GM19468 (cell line): ENCODE measurements around the gene CRIP2.

ENCODE experiments used
- ATAC-seq: cut with Tn5 transposase; IDR thresholded peaks from one replicate; pipeline ENCODE4 v1.9.1; 2021; ENCODE audit warnings: mild to moderate bottlenecking, moderate library complexity, moderate number of reproducible peaks; ENCODE audit not compliant: unreplicated experiment; ENCODE audit errors: extremely low read depth

Gene CRIP2

DNA sequence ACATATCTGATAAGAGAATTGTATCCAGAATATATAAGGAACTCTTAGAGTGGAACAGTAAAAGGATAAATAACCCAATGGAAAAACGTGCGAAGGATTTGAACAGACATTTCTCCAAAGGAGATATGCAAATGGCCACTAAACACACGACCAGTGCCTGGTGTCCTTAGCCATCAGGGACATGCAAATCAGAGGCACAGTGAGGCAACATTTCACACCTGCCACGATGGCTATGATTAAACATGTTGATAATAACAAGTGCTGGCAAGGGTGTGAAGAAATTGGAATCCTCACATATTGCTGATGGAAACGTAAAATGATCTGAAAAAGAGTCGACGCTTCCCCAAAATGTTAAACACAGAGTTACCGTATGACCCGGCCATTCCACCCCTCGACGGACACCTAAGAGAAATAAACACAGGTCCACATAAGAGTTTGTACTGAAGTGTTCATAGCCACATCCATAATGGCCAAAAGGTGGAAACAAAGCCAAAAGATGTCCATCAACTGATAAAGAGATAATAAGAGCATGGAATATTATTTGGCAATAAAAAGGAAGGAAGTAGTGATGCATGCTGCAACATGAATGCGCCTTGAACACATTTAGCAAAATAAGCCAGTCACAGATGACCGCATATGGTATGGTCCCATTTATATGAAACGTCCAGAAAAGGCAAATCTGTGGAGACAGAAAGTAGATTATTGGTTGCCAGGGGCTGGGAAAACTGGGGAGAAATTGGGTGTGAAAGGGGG lies 45.5 kb downstream of the CRIP2 start:
- no peak for ATAC-seq

DNA sequence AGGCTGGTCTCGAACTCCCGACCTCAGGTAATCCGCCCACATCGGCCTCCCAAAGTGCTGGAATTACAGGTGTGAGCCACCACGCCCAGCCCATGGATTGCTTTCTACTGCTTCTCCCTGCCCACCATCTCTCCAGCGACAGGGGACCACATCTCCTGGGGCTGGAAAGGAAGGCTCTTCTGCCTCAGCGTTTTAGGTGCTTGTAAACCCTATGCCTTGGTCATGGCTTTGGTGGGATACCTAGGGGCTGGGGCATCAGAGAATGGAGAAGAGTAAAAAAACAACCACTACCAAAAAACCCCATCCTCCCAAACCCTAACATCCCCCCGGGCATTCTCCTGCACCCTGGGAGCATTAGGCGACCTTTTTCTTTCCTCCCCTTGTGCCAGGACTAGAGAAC lies 50.7 kb downstream of the CRIP2 start:
- ATAC-seq = no peak

DNA sequence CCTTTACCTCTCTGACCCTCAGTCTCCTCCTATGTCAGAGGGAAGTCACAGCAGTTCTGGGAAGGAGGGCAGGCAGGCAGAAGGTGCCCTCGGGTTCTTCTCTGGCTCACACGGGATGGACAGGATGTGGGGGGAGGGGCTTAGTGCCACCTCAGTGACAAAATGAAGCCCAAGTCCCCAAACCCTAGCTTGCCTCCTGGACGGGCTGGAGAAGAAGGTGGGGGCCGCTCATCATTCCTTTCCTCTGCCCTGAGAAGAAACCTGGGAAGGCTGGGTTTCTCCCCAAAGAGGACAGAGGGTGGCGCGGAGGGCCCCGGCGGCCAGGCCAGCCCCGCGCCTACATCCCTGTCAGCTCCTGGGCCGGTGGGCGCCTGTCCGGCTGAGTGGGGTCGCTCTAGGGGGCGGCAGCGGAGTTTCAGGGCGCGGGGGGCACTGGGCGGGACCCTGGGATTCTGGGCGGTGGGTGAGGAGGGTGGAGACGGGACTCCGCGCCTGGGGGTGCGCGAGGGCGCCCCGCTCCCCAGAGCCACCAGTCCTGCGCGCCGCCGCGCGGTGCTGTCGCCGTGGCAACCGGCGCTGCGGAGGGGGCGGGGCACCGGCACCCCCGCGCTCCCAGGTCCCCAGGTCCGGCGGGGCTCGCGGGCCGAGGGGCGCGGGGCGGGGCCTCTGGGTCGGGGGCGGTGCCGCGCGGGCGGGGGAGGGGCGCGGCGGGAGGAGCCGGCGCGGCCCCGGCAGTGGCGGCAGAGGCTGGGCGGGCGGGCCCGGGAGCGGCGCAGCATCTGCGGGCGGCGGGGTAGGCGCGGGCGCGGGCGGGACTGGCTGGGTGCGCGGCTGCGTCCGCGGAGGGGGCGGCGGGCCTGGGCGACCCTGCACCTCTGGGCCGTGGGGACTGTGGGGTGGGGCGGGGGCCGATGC lies 51.5 kb downstream of the CRIP2 start, which contains the start of gene TMEM121:
Gene TMEM121 (plus strand): TSS at position 723 of the 915 bp plus-strand sequence. CDS start 2,252 bp downstream, outside the sequence.
- no peak for ATAC-seq

DNA sequence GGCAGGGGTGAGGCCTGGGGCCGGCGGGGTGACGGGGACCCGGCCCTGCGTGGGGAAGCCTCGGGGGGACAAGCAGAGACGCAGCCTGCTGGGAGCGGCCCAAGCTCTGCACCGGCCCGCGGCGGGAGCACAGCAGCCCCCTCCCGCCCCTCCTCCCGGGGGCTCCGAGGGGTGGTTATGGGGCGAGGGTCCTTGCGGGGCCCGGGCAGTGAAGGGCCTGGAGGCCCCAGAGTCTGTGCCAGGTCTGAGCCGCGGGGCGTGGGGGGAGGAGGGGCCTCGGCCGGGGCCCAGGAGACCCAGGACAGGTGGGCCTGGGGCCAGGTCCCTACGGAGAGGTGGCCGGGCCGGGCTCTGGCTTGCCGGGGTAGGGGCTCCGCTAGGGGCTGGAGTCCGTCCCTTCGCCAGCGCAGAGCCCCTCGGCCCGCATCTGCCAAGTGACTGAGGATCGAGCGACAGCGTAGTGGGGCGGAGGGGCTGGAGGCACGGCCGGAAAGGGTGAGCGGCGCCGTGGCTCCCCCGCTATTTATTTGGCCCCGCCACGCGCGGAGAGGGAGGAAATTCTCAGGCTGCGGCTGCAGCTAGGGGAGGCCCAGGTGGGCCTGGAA lies 52.3 kb downstream of the CRIP2 start:
- no peak for ATAC-seq

DNA sequence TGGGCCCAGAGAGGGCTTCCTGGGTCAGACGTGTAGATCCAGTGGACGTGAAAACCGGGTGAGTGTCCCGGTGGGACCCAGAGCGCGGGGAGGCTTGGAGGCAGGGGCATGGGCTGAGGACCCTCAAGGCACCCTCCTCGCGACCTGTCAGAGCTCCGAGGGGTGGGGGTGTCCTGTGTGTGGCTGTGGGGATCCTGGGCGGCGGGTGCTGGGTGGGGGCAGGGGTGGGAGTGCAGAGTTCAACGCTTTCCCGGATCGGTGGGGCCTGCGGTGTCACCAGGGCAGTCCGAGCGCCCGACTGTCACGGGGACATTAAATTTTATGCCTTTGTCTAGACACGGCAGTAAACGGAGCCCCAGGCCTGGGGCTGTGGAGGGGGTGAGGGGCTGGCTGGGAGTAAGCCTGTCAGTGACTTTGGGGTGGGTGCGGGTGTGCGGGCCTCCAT lies 52.8 kb downstream of the CRIP2 start:
- ATAC-seq = no peak

DNA sequence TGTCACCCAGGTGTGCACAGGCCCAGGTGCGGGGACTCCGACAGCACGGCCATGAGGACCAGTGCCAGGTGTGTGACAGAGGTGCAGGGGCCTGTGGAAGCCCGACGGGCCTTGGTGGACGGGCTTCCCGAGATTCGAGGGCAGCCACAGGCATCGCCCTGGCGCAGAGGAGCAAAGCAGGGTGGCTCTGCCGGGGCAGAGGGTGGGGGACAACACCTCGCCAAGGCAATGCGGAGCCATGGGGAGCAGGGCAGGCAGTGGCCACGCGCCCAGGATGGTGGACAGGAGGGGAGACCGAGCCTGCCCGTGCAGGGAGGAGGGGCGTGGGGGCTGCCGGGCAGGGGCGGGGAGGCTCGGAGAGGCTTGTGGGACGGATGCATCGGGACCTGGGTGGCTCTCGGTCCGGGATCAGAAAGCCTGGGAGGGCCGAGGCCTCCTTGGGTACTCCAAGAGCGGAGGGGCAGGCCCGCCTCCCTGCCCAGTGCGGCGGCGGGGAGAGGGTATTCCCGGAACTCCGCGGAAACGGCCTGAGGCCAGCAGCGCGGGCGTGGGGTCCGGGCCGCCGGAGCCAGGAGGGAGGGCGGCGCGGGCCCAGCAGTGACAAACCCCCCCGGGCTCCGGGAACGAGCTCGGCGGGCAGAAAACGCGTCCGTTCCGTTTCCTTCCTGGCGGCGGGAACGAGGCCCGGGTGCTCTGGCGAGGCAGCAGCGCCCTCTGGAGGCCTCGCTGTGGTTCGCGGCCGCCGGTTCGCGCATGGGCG lies 53.4 kb downstream of the CRIP2 start:
- ATAC-seq = no peak

DNA sequence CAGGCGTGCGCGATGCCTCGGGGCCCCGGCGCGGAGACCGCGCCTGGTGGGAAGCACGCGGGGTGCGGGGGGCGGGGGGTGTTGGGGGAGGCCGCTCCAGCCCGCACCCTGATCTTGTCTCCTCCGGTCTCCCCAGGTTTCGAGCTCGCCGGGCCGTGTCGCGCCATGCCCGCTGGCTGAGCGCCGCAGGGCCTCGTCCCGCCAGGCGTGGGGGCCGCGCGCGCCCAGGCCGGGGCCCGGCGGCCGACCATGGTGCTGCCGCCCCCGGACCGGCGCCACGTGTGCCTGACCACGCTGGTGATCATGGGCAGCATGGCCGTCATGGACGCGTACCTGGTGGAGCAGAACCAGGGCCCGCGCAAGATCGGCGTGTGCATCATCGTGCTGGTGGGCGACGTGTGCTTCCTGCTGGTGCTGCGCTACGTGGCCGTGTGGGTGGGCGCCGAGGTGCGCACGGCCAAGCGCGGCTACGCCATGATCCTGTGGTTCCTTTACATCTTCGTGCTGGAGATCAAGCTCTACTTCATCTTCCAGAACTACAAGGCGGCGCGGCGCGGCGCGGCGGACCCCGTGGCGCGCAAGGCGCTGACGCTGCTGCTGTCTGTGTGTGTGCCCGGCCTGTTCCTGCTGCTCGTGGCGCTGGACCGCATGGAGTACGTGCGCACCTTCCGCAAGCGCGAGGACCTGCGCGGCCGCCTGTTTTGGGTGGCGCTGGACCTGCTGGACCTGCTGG lies 54.1 kb downstream of the CRIP2 start:
- no peak for ATAC-seq

DNA sequence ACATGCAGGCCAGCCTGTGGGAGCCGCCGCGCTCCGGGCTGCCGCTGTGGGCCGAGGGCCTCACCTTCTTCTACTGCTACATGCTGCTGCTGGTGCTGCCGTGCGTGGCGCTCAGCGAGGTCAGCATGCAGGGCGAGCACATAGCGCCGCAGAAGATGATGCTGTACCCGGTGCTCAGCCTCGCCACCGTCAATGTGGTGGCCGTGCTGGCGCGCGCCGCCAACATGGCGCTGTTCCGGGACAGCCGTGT lies 54.6 kb downstream of the CRIP2 start:
- no peak for ATAC-seq
